ENCODE data around the gene DGLUCY.
"Not testable (repeated sequence)": the region's sequence is repeated elsewhere in the genome, so short reads cannot be mapped to it uniquely, and the experiment has no call there.

The DGLUCY gene

GRCh38 chr14:91154851-91155625, 41.2 kb downstream of the DGLUCY start:
- no peak overlapping the region for H3K4me2 ChIP-seq (ENCODE audit: low read length)
- no peaks in the 10 kb centered on the region for H3F3A ChIP-seq (ENCODE audit: control insufficient read depth, insufficient read depth)
- H3K4me1 ChIP-seq (ENCODE audit: control insufficient read depth, low read length), result no peaks in the 10 kb centered on the region
- no peaks in the 10 kb centered on the region for H3K9me2 ChIP-seq (replicated peaks; ENCODE audit: control insufficient read depth, low read length)
- no peak overlapping the region for H3K27ac ChIP-seq (ENCODE audit: low read depth, low read length)
- H3K9me3 ChIP-seq (ENCODE audit: control insufficient read depth, insufficient read depth, low read length), result no peaks in the 10 kb centered on the region
- peaks cover 6% of the 10 kb centered on the region; the same call in 1 of the 2 replicates for H3K36me3 ChIP-seq (ENCODE audit: control insufficient read depth, low read length)
- no peak for TF ChIP-seq EZH2phosphoT487 (IDR thresholded peaks at IDR 0.05; ENCODE audit: borderline replicate concordance, low read length)
- TF ChIP-seq, protein P1, sequence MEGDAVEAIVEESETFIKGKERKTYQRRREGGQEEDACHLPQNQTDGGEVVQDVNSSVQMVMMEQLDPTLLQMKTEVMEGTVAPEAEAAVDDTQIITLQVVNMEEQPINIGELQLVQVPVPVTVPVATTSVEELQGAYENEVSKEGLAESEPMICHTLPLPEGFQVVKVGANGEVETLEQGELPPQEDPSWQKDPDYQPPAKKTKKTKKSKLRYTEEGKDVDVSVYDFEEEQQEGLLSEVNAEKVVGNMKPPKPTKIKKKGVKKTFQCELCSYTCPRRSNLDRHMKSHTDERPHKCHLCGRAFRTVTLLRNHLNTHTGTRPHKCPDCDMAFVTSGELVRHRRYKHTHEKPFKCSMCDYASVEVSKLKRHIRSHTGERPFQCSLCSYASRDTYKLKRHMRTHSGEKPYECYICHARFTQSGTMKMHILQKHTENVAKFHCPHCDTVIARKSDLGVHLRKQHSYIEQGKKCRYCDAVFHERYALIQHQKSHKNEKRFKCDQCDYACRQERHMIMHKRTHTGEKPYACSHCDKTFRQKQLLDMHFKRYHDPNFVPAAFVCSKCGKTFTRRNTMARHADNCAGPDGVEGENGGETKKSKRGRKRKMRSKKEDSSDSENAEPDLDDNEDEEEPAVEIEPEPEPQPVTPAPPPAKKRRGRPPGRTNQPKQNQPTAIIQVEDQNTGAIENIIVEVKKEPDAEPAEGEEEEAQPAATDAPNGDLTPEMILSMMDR (IDR thresholded peaks at IDR 0.05; ENCODE audit: low read depth, low read length, poor library complexity, severe bottlenecking), result no peak
- H3K79me2 ChIP-seq (ENCODE audit: control insufficient read depth, low read length), result no peaks in the 10 kb centered on the region
- H3K27me3 ChIP-seq (ENCODE audit: control insufficient read depth, low read length), result no peaks in the 10 kb centered on the region
- no peak overlapping the region for H3K4me3 ChIP-seq (ENCODE audit: low read length)
- H4K20me1 ChIP-seq (ENCODE audit: control insufficient read depth, insufficient read depth, low read depth, low read length), result no peaks in the 10 kb centered on the region

GRCh38 chr14:91155626-91156089, 41.8 kb downstream of the DGLUCY start:
- peaks cover 9% of the 10 kb centered on the region for H3K36me3 ChIP-seq (ENCODE audit: control insufficient read depth, low read length)
- no peaks in the 10 kb centered on the region for H3F3A ChIP-seq (ENCODE audit: control insufficient read depth, insufficient read depth)
- no peaks in the 10 kb centered on the region for H4K20me1 ChIP-seq (ENCODE audit: control insufficient read depth, insufficient read depth, low read depth, low read length)
- TF ChIP-seq, protein P1 (IDR thresholded peaks at IDR 0.05; ENCODE audit: low read depth, low read length, poor library complexity, severe bottlenecking), result peak; percentile 30
- TF ChIP-seq EZH2phosphoT487 (IDR thresholded peaks at IDR 0.05; ENCODE audit: borderline replicate concordance, low read length), result no peak
- H3K4me2 ChIP-seq (ENCODE audit: low read length), result no peak overlapping the region
- H3K27me3 ChIP-seq (ENCODE audit: control insufficient read depth, low read length), result no peaks in the 10 kb centered on the region
- H3K27ac ChIP-seq (ENCODE audit: low read depth, low read length), result no peak overlapping the region
- no peak overlapping the region for H3K4me3 ChIP-seq (ENCODE audit: low read length)
- no peaks in the 10 kb centered on the region for H3K9me3 ChIP-seq (ENCODE audit: control insufficient read depth, insufficient read depth, low read length)
- H3K9me2 ChIP-seq (replicated peaks; ENCODE audit: control insufficient read depth, low read length), result no peaks in the 10 kb centered on the region
- no peaks in the 10 kb centered on the region for H3K79me2 ChIP-seq (ENCODE audit: control insufficient read depth, low read length)
- no peaks in the 10 kb centered on the region for H3K4me1 ChIP-seq (ENCODE audit: control insufficient read depth, low read length)

DNA sequence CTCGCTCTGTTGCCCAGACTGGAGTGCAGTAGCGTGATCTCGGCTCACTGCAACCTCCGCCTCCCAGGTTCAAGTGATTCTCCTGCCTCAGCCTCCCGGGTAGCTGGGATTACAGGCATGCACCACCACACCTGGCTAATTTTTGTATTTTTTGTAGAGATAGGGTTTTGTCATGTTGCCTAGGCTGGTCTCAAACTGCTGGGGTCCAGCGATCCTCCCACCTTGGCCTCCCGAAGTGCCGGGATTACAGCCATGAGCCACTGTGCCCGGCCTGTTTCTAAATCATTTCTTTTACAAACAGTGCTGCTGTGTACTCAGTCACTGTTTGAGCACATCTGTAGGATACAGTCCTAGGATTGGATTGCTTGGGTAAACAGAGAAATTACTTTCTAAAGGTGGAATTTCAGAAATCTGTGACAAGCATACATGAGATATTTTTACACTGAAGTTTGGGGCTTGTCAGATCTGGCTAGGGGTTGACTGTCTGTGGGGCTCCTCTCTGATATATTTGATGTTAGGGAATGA, 42.3 kb downstream of the DGLUCY start:
- H3K27me3 ChIP-seq (ENCODE audit: control insufficient read depth, low read length); H3K9me3 ChIP-seq (ENCODE audit: control insufficient read depth, insufficient read depth, low read length); H3K4me2 ChIP-seq (ENCODE audit: low read length); H3F3A ChIP-seq (ENCODE audit: control insufficient read depth, insufficient read depth); H3K9me2 ChIP-seq (replicated peaks; ENCODE audit: control insufficient read depth, low read length); H4K20me1 ChIP-seq (ENCODE audit: control insufficient read depth, insufficient read depth, low read depth, low read length); H3K27ac ChIP-seq (ENCODE audit: low read depth, low read length); H3K4me1 ChIP-seq (ENCODE audit: control insufficient read depth, low read length); H3K79me2 ChIP-seq (ENCODE audit: control insufficient read depth, low read length); H3K4me3 ChIP-seq (ENCODE audit: low read length): not testable (repeated sequence)
- H3K36me3 ChIP-seq (ENCODE audit: control insufficient read depth, low read length), result peaks cover 12% of the 10 kb centered on the region

DNA sequence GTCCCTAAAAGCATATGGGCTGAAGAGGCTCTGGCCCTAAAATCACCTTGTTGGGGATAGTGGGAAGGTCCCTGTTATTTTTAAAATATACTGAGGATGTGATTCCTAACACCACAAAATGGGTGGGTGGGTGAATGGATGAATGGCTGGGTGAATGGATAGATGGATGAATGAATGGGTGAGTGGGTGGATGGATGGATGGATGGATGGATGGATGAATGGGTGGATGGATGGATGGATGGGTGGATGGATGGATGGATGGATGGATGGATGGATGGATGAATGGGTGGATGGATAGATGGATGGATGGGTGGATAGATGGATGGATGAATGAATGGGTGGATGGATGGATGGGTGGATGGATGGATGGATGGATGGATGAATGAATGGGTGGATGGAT, 43.0 kb downstream of the DGLUCY start:
- not testable (repeated sequence) for H3F3A ChIP-seq (ENCODE audit: control insufficient read depth, insufficient read depth); H3K4me3 ChIP-seq (ENCODE audit: low read length); H3K9me3 ChIP-seq (ENCODE audit: control insufficient read depth, insufficient read depth, low read length); H3K79me2 ChIP-seq (ENCODE audit: control insufficient read depth, low read length); H3K27me3 ChIP-seq (ENCODE audit: control insufficient read depth, low read length); H4K20me1 ChIP-seq (ENCODE audit: control insufficient read depth, insufficient read depth, low read depth, low read length); H3K4me2 ChIP-seq (ENCODE audit: low read length); H3K27ac ChIP-seq (ENCODE audit: low read depth, low read length); H3K9me2 ChIP-seq (replicated peaks; ENCODE audit: control insufficient read depth, low read length); H3K4me1 ChIP-seq (ENCODE audit: control insufficient read depth, low read length)
- H3K36me3 ChIP-seq (ENCODE audit: control insufficient read depth, low read length), result peaks cover 16% of the 10 kb centered on the region
